UCSD-AML1 (cell line): ENCODE measurements around the gene RAB38.

ENCODE experiments used
- DNase-seq: peaks from one replicate; lab custom pipeline; 2025; ENCODE audit not compliant: unreplicated experiment; lab: John Stamatoyannopoulos, UW

The RAB38 gene

GRCh38 chr11:88104408-88104807 lies 70.8 kb downstream of the RAB38 start:
- no peak for DNase-seq

DNA sequence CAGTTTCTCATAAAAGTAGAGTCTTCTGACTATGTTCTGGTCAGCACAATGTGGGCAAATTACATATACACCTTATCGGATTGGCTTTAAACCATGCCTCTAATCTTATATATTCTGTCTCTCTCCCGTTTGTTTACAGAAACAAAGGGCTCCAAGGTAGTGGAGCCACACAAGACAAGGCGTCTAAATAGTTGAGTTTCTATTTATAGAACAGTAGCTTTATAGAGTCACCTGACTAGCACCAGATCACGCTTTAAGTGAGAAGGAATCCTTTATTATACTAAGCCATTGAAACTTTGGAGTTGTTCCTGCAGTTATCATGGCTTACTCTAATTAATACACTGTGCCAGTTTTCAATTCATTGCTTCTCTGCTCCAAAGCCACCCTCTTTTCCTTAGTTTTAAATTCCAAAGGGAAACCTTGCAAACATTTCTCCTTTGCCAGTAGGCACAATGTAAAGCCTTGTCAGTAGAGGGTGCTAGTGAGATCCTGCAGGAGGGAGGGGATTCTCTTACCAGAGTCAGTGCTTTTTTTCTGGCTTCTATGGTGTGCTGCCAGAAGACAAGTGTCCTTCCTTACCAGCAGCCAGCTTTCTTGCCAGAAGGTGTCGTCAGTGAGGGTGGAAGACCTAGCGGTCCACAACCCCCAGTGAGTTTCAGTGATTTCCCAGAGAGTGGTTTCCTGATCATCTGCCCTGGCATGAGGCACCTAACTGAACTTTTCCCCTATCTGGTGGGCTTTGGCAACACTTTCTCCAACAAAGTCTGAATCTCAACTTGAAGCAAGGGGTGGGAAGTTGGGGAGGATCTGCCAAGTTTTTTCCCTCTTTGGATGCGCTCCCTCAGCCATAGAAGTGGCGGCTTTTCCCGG lies 71.7 kb downstream of the RAB38 start:
- peak; percentile 41 for DNase-seq

DNA sequence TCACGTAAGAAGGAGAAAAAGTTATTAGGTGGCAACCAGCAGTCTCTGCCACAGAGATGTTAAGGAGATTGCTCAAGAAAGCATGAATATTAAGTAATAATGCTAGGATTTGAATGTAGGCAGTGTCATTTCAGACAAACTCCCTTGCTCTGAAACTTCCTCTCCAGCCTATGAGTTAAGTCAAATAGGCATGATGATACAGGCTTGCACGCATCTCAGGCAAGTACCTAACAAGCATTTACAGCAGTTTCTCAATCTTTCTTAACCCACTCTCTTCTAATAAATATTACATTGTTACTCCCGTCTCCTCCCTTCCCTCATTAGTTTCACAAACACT lies 72.7 kb downstream of the RAB38 start:
- no peak for DNase-seq

DNA sequence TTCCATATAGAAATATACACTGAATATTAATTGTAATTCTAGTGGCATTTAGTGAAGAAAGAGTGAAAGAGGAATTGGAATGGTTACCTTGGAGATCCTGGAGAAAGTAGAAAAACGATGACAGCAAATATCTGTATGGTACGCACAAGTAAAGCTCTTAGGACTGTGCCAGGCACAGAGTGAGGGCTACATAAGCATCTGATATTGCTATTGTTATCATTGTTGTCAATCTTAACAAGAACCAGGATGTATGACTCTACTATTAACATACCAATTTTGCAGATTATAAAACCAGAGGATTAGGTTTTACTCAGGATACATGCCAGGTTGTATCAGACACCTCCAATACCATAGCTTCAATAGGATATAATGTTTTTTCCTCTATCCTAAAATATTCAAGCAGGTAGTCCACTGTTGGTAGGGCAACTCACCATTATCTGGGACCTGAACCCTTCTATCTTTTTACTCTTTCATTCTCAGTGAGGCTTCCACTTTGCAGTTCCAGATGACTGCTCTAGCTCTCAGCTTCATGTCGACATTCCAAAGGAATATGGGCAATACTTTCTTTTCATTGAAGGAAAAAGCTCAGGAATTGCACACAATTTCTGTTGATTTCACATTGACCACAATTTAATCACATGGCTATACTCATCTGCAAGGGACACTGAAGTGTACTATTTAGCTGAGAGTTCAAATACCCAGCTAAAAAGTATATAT lies 73.2 kb downstream of the RAB38 start:
- no peak for DNase-seq

GRCh38 chr11:88100151-88100550 lies 75.1 kb downstream of the RAB38 start:
- DNase-seq = no peak

DNA sequence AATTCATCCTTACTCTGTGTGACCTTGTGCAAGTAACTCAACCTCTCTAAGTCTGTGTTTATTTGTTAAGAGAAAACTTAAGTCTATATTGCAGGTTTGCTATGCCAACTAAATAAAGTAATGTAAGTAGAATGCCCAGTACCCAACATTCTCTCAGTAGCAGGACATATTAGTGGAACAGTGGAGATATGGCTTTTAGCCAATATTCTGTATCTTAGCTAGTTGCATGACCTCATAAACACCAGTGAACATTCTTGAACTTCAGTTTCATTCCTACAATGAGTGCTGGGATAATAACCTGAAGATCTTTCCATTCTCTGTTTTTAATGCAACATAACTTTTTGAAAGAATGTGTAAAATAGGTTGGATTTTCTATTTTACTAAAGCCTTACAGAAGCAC lies 77.0 kb downstream of the RAB38 start:
- DNase-seq = no peak

DNA sequence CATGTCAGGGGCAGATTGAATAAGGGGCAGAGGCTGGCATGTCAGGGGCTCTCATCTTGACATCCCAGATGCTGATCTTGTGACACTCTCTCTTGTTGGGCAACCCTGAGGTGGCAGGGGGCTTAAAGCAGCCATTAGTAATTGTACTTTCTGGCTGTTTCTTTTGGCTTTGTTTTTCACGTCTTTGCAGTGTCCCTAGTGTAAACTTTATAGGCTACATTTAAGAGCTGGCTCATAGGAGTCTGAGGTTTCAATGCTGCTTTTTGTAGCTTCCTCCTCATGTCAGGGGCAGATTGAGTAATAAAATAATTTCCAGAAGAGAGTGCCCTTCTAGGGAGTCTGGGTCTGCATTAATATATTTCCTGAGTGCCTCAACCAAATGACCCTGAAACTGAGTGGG lies 86.1 kb downstream of the RAB38 start:
- DNase-seq = no peak

DNA sequence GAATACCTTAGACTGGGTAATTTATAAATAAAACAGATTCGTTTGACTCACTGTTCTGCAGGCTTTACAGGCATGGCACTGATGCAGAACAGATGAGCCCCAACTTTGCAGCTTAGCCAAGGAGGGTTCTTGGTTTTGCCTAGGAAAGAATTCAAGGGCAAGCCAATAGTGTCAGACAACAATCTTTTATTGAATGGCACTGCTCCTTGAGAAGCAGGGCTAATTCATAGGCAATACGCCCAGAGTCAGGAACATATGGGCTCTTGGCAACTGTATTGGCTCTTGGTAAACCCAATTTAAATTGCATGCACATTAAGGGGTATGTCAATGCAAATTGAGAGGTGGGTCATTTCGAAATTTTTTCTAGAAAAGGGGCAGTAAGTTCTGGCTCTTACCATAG lies 87.9 kb downstream of the RAB38 start:
- DNase-seq = no peak

DNA sequence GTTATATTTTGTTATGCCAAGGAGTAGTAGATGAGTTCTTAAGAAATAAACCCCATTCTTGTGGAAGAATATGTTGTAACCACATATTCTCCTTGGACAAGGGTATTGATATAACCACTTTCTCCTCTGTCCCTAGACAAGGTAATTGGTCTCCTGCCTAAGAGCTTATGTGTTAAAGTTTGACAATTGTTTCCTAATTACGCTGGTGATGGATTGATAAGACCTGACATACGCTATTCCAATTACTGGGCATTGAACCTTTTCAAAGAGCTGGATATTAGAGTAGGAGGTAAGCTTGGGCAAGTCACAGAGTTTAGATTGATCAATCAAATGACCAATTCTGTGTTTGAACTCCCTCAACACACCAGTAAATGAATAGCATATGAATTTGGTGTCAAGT lies 88.9 kb downstream of the RAB38 start:
- DNase-seq = no peak

GRCh38 chr11:88070437-88070836 lies 104.8 kb downstream of the RAB38 start:
- DNase-seq = no peak

DNA sequence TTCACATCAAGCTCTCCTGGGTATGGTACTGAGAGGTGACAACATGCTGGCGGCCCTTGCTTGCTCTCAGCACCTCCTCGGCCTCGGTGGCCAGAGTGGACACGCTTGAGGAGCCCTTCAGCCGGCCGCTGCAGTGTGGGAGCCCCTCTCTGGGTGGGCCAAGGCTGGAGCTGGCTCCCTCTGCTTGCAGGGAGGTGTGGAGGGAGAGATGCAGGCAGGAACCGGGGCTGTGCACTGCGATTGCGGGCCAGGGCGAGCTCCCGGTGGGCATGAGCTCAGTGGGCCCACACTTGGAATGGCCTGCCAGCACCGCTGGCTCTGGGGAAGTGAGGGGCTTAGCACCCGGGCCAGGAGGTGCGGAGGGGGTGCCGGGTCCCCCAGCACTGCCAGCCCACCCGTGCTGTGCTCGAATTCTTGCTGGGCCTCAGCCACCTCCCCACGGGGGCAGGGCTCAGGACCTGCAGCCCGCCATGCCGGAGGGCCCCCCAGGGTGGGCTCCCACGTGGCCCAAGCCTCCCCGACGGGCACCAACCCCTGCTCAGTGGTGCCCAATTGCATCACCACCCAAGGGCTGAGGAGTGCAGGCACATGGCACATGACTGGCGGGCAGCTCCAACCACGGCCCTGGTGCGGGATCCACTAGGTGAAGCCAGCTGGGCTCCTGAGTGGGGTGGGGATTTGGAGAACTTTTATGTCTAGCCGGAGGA lies 106.2 kb downstream of the RAB38 start:
- no peak for DNase-seq

DNA sequence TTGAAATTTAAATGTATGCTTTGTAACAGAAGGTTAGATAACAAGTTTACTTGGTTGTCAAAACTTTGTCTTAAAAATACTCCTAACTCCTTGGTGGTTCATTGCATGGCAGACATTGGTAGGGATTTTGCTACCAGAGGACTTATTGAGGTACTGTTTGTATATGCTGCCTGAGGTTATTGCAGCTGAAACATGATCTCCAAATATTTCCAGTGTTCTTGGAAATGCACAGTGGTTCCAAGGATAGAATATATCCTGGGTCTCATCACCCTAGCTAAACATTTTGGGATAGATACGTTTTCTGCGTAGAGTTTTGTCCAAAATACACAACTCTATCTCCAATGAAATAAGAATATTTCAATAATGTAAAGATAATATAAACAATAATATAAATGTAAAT lies 109.2 kb downstream of the RAB38 start:
- DNase-seq = no peak

DNA sequence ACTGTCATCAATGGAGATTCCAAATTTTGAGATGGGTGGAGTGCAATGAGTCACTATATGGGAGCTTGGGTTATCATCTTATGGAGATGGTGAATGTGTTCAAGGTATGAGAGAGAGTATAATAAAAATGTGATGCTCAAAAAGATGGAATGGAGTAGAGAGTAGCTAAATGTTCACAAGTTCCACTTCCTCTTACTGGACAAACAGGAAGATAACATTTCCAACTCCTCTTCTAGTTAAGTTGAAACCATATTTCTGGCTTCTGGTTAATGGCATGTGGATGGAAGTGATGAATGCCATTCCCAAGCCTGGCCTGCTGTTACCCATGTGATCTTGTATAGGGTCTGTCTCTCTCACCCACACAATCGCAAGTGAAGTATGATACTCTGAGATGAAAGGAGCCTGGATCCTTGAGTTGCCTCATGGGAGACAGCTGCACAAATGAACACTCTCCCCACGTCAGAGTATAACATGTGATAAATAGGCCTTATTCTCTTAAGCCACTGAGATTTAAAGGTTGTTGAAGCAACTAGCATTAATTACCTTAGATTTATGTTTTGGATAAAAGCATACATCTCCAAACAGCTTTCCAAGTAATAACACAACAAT lies 111.0 kb downstream of the RAB38 start:
- no peak for DNase-seq
